Muscle of leg (tissue), 11 donors: ENCODE data around the gene MYO1D. TPM values are rescaled to one million over a fixed set of nuclear protein-coding genes. Genes with fewer than 3 reads are reported as not detected.

Experiments
- DNase-seq: peaks from one replicate; pipeline ENCODE4 v3.0.0; 2013
- H3K27ac ChIP-seq: one replicate; pipeline ENCODE4 v1.5.1; 2013; ENCODE audit warnings: mild to moderate bottlenecking, low read length, control low read depth
- H3K27me3 ChIP-seq: one replicate; pipeline ENCODE4 v1.6.1; 2013; ENCODE audit warnings: low read length; ENCODE audit not compliant: control insufficient read depth, insufficient read depth
- H3K36me3 ChIP-seq: one replicate; pipeline ENCODE4 v1.6.1; 2013; ENCODE audit warnings: low read length; ENCODE audit not compliant: control insufficient read depth, insufficient read depth
- H3K4me1 ChIP-seq: one replicate; pipeline ENCODE4 v1.6.1; 2013; ENCODE audit warnings: low read length; ENCODE audit not compliant: control insufficient read depth, insufficient read depth
- H3K4me3 ChIP-seq: one replicate; pipeline ENCODE4 v1.5.1; 2013; ENCODE audit warnings: low read length, control low read depth
- H3K9me3 ChIP-seq: replicated peaks from 2 replicates; pipeline ENCODE4 v1.6.1; 2013; ENCODE audit warnings: low read depth, low read length; ENCODE audit not compliant: control insufficient read depth
- WGBS: methylation state at CpG from one replicate; pipeline ENCODE4 v1.1.5; 2013; ENCODE audit warnings: missing lambda C conversion rate; ENCODE audit not compliant: insufficient coverage; 5-methylcytosine and 5-hydroxymethylcytosine counted together
- polyA plus RNA-seq, 8 donors: library from polyadenylated mRNA; unstranded; fragments of 120-200 nt; gene quantifications; one replicate each; pipeline versions ENCODE4 v1.2.1 to v1.2.3, GENCODE V29; 2013; ENCODE audit warnings: inconsistent platforms in 1 of 8, low replicate concordance in 1 of 8; ENCODE audit not compliant: insufficient read length in 8 of 8, insufficient read depth in 1 of 8
- total RNA-seq: library from RNA; stranded (reverse); fragments of 120-200 nt; gene quantifications from one replicate; pipeline ENCODE4 v1.2.4, GENCODE V29; 2013

Gene MYO1D
- total and polyA plus RNA-seq, 9 donors, result 4.2 to 10.2 (median 5.4) TPM

GRCh38 chr17:32520104-32520701, 356.7 kb downstream of the MYO1D start:
- no peaks in the 10 kb centered on the region for H3K36me3 ChIP-seq
- no peaks in the 10 kb centered on the region for H3K9me3 ChIP-seq
- peak overlapping the region; percentile 65 for H3K27ac ChIP-seq
- peak; percentile 54 for DNase-seq
- 34% methylated on average over 12 of the region's 17 CpGs for WGBS
- peak overlapping the region; percentile 41 for H3K4me3 ChIP-seq
- H3K27me3 ChIP-seq, result peaks cover 6% of the 10 kb centered on the region
- peaks cover 24% of the 10 kb centered on the region for H3K4me1 ChIP-seq

DNA sequence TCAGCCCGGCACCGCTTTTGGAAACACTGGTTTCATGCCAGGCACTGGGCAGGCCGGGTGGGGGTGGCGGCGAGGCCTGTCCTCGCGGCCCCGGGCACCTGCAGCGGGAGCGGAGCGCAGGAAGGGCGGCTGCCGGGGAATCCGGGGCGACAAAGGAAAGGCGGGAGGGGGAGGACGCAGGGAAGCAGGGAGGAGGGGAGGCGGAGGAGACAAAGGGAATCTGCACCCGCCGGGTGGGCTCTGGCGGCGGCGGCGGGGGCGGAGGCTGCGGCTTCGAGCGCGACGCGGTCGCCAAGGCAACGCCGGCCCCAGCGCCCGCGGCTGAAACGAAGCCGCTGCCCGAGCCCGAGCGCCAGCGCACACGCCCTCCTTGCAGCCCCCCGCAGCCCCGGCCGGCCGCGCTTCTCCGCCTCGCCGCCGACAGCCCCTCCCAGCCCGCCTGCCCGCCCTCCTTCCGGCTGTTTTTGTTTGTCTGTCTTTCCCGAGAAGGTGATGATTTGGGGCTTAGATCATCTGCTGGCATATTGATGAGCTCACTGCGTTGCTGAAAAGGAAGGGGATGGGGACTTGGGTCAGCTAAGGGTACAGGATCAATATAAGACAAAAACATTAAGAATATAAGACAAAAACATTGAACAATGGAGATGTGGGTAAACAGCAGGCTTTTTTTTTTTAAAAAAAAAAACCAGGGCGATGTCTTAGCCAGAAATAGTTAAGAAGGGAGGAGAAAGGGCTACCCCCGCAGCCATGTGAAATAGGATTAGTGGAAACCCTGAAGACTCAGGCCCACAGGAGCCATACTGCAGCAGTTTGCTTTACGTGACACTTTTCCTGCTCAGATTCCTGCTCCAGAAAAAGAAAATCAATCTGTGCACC, 357.5 kb downstream of the MYO1D start:
- under 1% methylated on average over 53 of the region's 61 CpGs for WGBS
- DNase-seq, result peak; percentile 63
- Histone ChIP-seq H3K36me3 (no peaks in the 10 kb centered on the region), H3K27me3 (peaks cover 6% of the 10 kb centered on the region), H3K9me3 (no peaks in the 10 kb centered on the region), H3K4me3 (peak overlapping the region; percentile 41), H3K4me1 (peaks cover 24% of the 10 kb centered on the region), H3K27ac (peak overlapping the region; percentile 65)

DNA sequence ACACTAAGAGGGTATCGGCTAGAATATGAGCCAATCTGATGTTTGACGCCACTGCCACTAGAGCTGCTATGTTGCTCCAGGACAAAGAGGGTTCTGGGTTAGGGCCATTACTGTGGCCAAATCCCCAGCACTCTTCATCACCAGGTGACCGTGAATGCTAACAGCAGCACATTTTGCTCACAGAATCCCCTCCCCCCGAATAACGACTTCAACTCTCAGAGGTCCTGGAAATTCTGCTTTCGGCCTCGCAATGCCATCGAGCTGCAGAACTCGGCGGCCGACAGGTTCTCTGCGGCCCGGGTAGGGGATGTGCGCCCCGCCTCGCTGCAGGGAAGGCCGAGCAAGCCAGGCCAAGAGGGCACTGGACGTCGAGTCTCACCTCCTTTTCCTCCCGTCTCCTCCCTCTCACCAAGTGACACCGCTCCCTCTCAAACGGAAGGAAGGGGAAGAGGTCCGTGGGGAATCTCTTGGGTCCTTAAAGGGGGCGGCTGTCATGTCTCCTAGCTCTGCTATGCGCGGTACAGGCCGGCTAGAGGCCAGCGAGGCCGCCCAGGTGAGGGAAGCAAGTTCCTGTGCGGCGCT, 358.2 kb downstream of the MYO1D start:
- WGBS, result 22% methylated on average over 14 of the region's 31 CpGs
- no peak for DNase-seq
- Histone ChIP-seq H3K27ac (no peak overlapping the region), H3K4me1 (peaks cover 24% of the 10 kb centered on the region), H3K4me3 (peak overlapping the region; percentile 31), H3K36me3 (no peaks in the 10 kb centered on the region), H3K27me3 (peaks cover 6% of the 10 kb centered on the region), H3K9me3 (no peaks in the 10 kb centered on the region)

DNA sequence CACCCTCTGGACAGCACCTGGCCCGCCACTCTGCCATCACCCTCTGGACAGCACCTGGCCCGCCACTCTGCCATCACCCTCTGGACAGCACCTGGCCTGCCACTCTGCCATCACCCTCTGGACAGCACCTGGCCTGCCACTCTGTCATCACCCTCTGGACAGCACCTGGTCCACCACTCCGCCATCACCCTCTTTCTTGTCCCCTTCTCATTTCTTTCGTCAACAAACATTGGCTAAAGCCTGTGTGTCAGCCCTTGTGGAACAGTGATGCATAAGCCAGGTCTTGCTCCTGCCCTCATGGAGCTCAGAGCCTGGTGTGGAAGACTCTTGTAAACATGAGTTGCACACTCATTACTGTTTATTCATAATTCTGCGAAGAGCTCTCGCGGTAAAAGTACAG, 358.9 kb downstream of the MYO1D start:
- Histone ChIP-seq H3K9me3 (no peaks in the 10 kb centered on the region), H3K36me3 (no peaks in the 10 kb centered on the region), H3K27me3 (peaks cover 6% of the 10 kb centered on the region), H3K4me3 (no peak overlapping the region), H3K27ac (no peak overlapping the region), H3K4me1 (peaks cover 24% of the 10 kb centered on the region)
- no peak for DNase-seq
- WGBS, result 92% methylated on average over 2 of the region's 7 CpGs

DNA sequence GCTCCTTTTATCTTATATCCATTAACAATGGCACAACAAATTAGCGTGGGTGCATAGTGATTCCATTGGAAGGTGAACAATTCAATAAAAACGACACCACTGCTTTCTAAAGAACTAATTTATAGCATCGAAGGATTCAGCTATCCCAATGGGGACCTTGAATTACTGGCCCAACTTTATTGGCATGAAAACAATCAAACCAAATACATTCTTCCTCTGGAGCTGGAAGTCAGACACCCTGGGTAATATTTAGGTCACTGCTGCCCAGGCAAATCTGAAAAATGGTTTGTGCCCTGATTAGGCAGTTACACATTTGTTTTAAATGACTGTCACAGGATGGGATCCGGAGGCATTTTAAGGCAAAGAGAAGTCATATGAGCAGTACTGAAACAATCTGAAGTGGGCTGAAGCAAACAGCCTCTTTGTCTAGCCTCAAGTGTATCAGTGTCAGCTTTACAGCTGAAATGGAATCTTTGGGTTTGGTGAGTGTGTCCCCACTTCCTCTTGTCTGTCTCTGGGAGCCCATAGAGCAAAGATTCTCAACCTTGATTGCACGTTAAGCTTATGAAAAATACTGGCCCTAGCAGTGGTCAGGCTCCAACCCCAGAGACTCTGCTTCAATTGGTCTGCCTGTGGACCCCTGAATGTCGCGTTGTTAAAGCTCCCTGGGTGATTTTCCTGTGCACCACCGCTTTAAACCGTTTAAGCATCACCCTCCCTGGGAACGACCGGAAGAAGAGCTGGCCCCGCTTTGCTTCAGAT, 359.8 kb downstream of the MYO1D start:
- no peaks in the 10 kb centered on the region for H3K36me3 ChIP-seq
- H3K9me3 ChIP-seq, result no peaks in the 10 kb centered on the region
- H3K27me3 ChIP-seq, result peaks cover 6% of the 10 kb centered on the region
- no peak overlapping the region for H3K4me3 ChIP-seq
- H3K27ac ChIP-seq, result no peak overlapping the region
- 38% methylated on average over 12 of the region's 12 CpGs for WGBS
- DNase-seq, result no peak
- peaks cover 24% of the 10 kb centered on the region for H3K4me1 ChIP-seq

GRCh38 chr17:32516450-32516849, 360.5 kb downstream of the MYO1D start:
- Histone ChIP-seq H3K27ac (no peak overlapping the region), H3K4me3 (no peak overlapping the region), H3K4me1 (peaks cover 24% of the 10 kb centered on the region), H3K27me3 (peaks cover 6% of the 10 kb centered on the region), H3K9me3 (no peaks in the 10 kb centered on the region), H3K36me3 (no peaks in the 10 kb centered on the region)
- WGBS, result no CpG with 5 or more reads among the region's 2 CpGs
- DNase-seq, result no peak

DNA sequence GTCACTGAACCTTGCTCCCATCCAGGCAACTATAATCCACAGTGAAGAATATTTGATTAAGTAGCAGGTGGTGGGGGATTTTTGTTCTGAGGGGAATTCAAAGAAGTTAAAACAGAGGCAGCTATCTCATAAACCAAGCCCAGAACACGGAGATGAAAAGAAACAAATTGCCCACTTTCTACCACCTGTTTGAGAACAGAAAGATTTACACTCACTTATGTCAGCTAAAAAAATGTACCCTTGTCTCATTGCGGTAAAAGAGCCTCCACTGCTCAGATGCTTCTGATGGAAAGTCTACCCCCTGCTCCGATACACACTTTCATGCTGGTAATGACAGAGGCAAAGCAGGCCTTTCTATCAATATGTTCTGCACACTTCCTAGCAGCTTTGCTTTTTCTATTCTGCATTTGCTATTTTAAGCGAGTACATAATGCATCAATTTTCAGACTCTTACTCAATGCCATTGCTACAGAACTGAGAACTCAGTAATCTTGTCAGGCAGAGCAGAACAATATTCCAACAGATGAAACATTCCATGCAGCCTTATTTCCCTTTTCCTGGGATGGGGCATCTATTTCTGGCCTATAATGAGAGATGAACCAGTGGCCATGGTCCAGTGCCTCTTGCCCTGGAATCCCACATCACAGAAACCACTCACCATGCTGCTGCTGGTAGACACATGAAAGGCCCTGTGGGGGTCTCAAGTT, 361.1 kb downstream of the MYO1D start:
- no peaks in the 10 kb centered on the region for H3K9me3 ChIP-seq
- H3K27ac ChIP-seq, result no peak overlapping the region
- peaks cover 24% of the 10 kb centered on the region for H3K4me1 ChIP-seq
- no peak for DNase-seq
- no peak overlapping the region for H3K4me3 ChIP-seq
- no peaks in the 10 kb centered on the region for H3K36me3 ChIP-seq
- 70% methylated on average over 3 of the region's 4 CpGs for WGBS
- peaks cover 6% of the 10 kb centered on the region for H3K27me3 ChIP-seq

GRCh38 chr17:32514606-32515005, 362.3 kb downstream of the MYO1D start:
- H3K4me1 ChIP-seq, result peaks cover 15% of the 10 kb centered on the region
- no peak overlapping the region for H3K27ac ChIP-seq
- 42% methylated on average over 2 of the region's 4 CpGs for WGBS
- DNase-seq, result no peak
- no peaks in the 10 kb centered on the region for H3K36me3 ChIP-seq
- peaks cover 5% of the 10 kb centered on the region for H3K27me3 ChIP-seq
- no peak overlapping the region for H3K4me3 ChIP-seq
- no peaks in the 10 kb centered on the region for H3K9me3 ChIP-seq

DNA sequence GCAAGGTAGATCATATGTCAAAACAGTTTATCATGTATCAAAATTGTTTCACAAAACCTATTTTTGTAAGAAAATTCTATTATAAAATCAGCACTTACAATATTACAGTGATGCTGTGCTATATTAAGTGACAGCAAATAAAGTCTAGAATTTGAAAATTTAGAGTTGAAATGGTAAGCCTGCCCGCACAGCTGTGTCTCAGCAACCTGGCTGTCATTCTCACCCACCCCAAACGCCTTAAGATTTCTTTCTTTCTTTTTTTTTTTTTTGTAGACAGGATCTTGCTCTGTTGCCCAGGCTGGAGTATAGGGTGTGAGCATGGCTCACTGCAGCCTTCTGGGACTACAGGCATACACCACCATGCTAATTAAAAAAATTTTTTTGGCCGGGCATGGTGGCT, 363.3 kb downstream of the MYO1D start:
- H3K9me3 ChIP-seq, result no peaks in the 10 kb centered on the region
- peaks cover under 1% of the 10 kb centered on the region for H3K27me3 ChIP-seq
- H3K4me1 ChIP-seq, result peaks cover 10% of the 10 kb centered on the region
- H3K27ac ChIP-seq, result no peak overlapping the region
- no peaks in the 10 kb centered on the region for H3K36me3 ChIP-seq
- WGBS, result no CpG with 5 or more reads among the region's 3 CpGs
- no peak for DNase-seq
- H3K4me3 ChIP-seq, result no peak overlapping the region
